Measurements from ENCODE around the gene RGL2. TPM values are rescaled to one million over a fixed set of nuclear protein-coding genes. Genes with fewer than 3 reads are reported as not detected.
"Not testable (repeated sequence)": the region's sequence is repeated elsewhere in the genome, so short reads cannot be mapped to it uniquely, and the experiment has no call there.

Gene RGL2
- total RNA-seq, 1 donor from 2014 or later, result 112 TPM

DNA sequence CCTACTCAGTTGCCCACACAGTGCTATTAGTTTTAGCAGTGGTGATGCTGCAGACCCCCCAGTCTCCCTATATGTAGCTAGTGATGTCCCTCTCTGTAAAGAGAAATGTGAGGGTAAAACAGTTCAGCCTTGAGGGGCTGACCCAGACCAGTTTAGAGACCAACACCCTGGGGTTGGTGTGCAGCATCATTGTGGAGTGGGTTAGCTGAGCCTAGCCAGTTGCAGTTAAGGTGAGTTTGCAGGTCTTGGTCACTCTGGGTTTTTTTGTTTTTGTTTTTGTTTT is 22.2 kb downstream of the RGL2 start:
- peaks cover 49% of the 10 kb centered on the region for H3K4me1 Mint-ChIP-seq
- no peak for DNase-seq (ENCODE audit: low spot score in 2 of 2, unreplicated experiment in 2 of 2)
- H3K9me3 Mint-ChIP-seq, result no peaks in the 10 kb centered on the region
- peaks cover 15% of the 10 kb centered on the region for H3K36me3 Mint-ChIP-seq
- no peaks in the 10 kb centered on the region for H3K27me3 Mint-ChIP-seq (ENCODE audit: low read depth)
- TF ChIP-seq, protein P1, sequence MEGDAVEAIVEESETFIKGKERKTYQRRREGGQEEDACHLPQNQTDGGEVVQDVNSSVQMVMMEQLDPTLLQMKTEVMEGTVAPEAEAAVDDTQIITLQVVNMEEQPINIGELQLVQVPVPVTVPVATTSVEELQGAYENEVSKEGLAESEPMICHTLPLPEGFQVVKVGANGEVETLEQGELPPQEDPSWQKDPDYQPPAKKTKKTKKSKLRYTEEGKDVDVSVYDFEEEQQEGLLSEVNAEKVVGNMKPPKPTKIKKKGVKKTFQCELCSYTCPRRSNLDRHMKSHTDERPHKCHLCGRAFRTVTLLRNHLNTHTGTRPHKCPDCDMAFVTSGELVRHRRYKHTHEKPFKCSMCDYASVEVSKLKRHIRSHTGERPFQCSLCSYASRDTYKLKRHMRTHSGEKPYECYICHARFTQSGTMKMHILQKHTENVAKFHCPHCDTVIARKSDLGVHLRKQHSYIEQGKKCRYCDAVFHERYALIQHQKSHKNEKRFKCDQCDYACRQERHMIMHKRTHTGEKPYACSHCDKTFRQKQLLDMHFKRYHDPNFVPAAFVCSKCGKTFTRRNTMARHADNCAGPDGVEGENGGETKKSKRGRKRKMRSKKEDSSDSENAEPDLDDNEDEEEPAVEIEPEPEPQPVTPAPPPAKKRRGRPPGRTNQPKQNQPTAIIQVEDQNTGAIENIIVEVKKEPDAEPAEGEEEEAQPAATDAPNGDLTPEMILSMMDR (IDR thresholded peaks at IDR 0.05; ENCODE audit: unreplicated experiment), result no peak
- H3K27ac Mint-ChIP-seq, result peak overlapping the region; percentile 92
- peak overlapping the region; percentile 72 for H3K4me3 Mint-ChIP-seq

DNA sequence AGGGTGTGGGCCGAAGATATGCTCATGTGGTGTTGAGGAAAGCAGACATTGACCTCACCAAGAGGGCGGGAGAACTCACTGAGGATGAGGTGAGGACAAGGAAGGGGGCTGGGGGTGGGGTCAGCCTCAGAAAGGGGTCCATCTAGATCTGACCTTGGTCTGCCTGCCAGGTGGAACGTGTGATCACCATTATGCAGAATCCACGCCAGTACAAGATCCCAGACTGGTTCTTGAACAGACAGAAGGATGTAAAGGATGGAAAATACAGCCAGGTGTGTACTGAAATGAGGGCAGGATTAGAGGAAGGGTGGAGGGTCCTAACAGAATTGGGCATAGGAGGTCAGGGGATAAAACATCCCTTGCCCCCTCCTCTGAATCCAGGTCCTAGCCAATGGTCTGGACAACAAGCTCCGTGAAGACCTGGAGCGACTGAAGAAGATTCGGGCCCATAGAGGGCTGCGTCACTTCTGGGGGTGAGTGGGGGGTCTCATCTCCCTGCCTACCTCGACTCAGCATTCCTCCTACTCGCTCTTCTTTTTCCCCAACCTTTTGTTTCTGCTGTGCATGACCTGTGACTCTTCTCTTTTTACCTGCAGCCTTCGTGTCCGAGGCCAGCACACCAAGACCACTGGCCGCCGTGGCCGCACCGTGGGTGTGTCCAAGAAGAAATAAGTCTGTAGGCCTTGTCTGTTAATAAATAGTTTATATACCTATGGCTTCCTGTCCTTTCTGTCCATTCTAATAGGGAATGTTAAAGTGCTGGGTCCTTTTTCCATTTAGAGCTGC is 22.8 kb downstream of the RGL2 start:
- Mint-ChIP-seq H3K4me1 (peaks cover 52% of the 10 kb centered on the region), H3K4me3 (peak overlapping the region; percentile 72), H3K36me3 (peaks cover 15% of the 10 kb centered on the region), H3K27ac (peak overlapping the region; percentile 92)
- H3K27me3 Mint-ChIP-seq (ENCODE audit: low read depth); H3K9me3 Mint-ChIP-seq; DNase-seq (ENCODE audit: low spot score in 2 of 2, unreplicated experiment in 2 of 2): not testable (repeated sequence)

DNA sequence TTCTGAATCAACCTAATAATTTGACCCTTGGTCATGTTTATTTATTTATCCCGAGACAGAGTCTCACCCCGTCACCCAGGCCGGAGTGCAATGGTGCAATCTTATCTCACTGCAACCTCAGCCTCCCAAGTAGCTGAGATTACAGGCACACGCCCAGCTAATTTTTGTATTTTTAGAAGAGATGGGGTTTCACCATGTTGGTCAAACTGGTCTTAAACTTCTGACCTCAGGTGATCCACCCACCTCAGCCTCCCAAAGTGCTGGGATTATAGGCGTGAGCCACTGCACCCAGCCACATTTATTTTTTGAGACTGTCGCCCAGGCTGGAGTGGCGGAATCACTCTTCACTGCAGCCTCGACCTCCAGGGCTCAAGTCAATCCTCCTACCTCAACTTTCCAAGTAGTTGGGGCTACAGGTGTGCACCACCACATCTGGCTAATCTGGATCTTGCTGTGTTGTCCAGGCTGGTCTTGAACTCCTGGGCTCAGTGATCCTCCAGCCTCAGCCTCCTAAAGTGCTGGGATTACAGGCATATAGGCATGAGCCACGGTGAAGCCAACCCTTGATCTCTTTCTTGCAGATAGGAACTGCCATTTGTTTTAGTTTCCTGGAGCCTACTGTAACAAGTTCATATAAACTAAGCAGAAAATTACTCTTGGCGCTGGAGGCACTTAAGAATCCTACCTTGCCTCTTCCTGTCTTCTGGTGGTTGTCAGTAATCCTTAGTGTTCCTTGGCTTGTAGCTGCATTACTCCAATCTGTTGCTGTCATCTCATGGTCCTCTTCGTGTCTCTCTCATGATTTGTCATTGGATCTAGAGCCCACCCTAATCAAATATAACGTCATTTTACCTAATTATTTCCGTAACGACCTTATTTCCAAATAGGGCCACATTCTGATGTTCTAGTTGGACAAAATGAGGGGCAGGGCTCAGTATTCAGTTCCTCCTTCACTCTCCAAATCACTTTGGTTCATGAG is 24.5 kb downstream of the RGL2 start:
- TF ChIP-seq, protein P1 (IDR thresholded peaks at IDR 0.05; ENCODE audit: unreplicated experiment), result no peak
- H3K9me3 Mint-ChIP-seq, result no peaks in the 10 kb centered on the region
- H3K27me3 Mint-ChIP-seq (ENCODE audit: low read depth), result no peaks in the 10 kb centered on the region
- H3K4me3 Mint-ChIP-seq, result peak overlapping the region; percentile 98
- peaks cover 11% of the 10 kb centered on the region for H3K36me3 Mint-ChIP-seq
- peaks cover 57% of the 10 kb centered on the region for H3K4me1 Mint-ChIP-seq
- no peak for DNase-seq (ENCODE audit: low spot score in 2 of 2, unreplicated experiment in 2 of 2)
- H3K27ac Mint-ChIP-seq, result peak overlapping the region; percentile 92

DNA sequence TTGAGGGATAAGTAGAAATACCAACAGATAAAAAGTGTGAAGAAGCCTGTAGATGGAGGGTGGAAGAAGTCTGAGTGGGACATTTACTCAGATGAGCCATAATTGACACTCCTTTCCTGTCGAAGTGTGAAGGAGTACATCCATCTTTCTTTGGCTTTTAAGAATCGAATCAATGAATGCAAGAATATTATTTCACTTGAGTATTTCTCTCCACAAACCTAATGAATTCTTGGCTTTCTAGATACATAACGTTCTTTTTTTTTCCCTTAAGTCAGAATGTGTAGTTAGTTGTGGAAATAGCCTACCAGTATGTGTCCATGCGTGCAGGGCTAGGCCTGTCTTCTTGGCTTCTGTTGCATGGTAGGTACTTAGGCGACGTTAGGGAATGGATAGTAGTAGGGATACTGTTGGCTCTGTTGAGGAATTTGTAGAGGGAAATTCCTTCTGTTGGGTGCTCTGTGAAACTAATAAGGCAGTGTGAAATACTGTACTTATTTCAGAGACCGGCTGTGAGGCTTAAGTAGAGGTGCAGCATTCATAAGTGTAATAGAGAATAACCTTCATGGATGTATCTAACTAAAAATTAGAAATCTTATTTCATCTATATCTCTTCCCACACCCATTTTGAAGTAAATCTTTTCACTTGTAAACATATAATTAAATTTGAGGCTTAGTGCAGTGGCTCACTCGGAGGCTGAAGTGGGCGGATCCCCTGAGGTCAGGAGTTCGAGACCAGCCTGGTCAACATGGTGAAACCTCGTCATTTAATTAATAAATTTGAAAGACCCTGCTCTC is 25.4 kb downstream of the RGL2 start:
- H3K4me1 Mint-ChIP-seq, result peaks cover 57% of the 10 kb centered on the region
- DNase-seq (ENCODE audit: low spot score in 2 of 2, unreplicated experiment in 2 of 2), result no peak
- H3K27me3 Mint-ChIP-seq (ENCODE audit: low read depth), result no peaks in the 10 kb centered on the region
- H3K4me3 Mint-ChIP-seq, result peak overlapping the region; percentile 98
- TF ChIP-seq, protein P1 (IDR thresholded peaks at IDR 0.05; ENCODE audit: unreplicated experiment), result no peak
- peaks cover 17% of the 10 kb centered on the region for H3K36me3 Mint-ChIP-seq
- H3K27ac Mint-ChIP-seq, result peak overlapping the region; percentile 99
- no peaks in the 10 kb centered on the region for H3K9me3 Mint-ChIP-seq

DNA sequence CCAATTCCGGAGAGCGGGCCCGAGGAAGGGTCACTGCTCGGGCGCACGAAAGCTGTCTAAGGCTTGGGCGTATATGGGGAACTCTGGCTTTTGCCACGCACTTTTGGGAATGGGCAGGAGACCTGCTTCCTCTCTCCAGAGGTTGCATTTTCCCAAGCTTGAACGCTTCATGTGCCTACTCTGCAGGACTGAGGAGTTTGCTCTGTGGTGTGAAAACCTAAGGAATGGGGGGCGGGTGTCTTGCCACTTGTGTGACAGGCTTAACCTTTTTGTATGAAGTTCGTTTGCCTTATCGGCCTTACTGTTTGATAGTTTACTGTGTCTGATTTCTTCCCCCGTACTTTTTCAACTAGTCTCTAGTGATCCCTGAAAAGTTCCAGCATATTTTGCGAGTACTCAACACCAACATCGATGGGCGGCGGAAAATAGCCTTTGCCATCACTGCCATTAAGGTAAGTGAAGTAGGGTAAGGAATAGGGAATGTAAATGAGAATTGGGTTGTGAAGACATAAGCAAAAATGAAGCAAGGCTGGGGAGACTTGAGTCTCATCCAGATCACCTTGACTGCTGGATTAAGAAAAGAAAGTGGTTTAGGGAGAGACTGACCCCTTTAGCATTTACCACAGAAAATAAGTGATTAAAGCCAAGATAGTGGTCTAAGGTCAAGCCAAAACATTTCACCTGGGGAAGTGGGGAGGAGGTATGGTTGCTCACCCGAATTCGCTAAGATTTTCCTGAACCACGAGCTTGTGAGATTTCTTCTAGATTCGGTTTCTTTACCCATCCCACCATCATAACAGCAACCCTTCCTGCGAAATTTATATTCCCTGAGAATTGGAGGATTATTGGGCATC is 26.2 kb downstream of the RGL2 start:
- Mint-ChIP-seq H3K36me3 (peaks cover 23% of the 10 kb centered on the region), H3K4me1 (peaks cover 53% of the 10 kb centered on the region), H3K27ac (peak overlapping the region; percentile 99), H3K9me3 (no peaks in the 10 kb centered on the region), H3K27me3 (ENCODE audit: low read depth) (no peaks in the 10 kb centered on the region), H3K4me3 (peak overlapping the region; percentile 98)
- TF ChIP-seq, protein P1 (IDR thresholded peaks at IDR 0.05; ENCODE audit: unreplicated experiment), result no peak
- DNase-seq (ENCODE audit: low spot score in 2 of 2, unreplicated experiment in 2 of 2), result no peak

Data from mesothelial cell of epicardium (in vitro differentiated cells).